ENCODE measurements around the gene LRRC8C.
A peak's percentile ranks its signal among the peaks of the same experiment; 100 is the strongest.

Gene LRRC8C

GRCh38 chr1:89761338-89761737, 128.4 kb downstream of the LRRC8C start:
- DNase-seq (ENCODE audit: extremely low read depth in 1 of 2, low read depth in 1 of 2) = no peak

GRCh38 chr1:89761901-89762300, 129.0 kb downstream of the LRRC8C start:
- no peak for DNase-seq (ENCODE audit: extremely low read depth in 1 of 2, low read depth in 1 of 2)

GRCh38 chr1:89762386-89762778, 129.5 kb downstream of the LRRC8C start:
- DNase-seq (ENCODE audit: extremely low read depth in 1 of 2, low read depth in 1 of 2) = no peak

GRCh38 chr1:89762779-89763648, 130.1 kb downstream of the LRRC8C start:
- DNase-seq (ENCODE audit: extremely low read depth in 1 of 2, low read depth in 1 of 2) = peak; percentile 72 to 81

- no peak for DNase-seq (ENCODE audit: extremely low read depth in 1 of 2, low read depth in 1 of 2)
These were observed 130.7 kb downstream of the LRRC8C start for GRCh38 chr1:89763649-89763986.

GRCh38 chr1:89765774-89766173, 132.9 kb downstream of the LRRC8C start:
- no peak for DNase-seq (ENCODE audit: extremely low read depth in 1 of 2, low read depth in 1 of 2)

GRCh38 chr1:89767618-89768017, 134.7 kb downstream of the LRRC8C start:
- DNase-seq (ENCODE audit: extremely low read depth in 1 of 2, low read depth in 1 of 2) = no peak

All from activated CD8-positive, alpha-beta memory T cell treated with anti-CD3 and anti-CD28 coated beads for 1 hour (primary cell).